H1 (cell line): ENCODE data around the gene SIGLEC6. TPM values are rescaled to one million over a fixed set of nuclear protein-coding genes. Genes with fewer than 3 reads are reported as not detected.

Source experiments
- CHD2 ChIP-seq: IDR thresholded peaks from 2 replicates; pipeline ENCODE4 v1.6.1; 2012; ENCODE audit warnings: low read length, improper control_type of control experiment
- EP300 ChIP-seq, 2 experiments: IDR thresholded peaks; 1 replicate in 1 of 2; 2 replicates in 1 of 2; pipeline ENCODE4 v1.6.1; 2011 to 2012; ENCODE audit warnings: low read depth in 2 of 2, low read length in 2 of 2, mild to moderate bottlenecking in 2 of 2, borderline replicate concordance in 1 of 2, inconsistent platforms in 1 of 2, moderate library complexity in 1 of 2
- NRF1 ChIP-seq: IDR thresholded peaks from 2 replicates; pipeline ENCODE4 v1.6.1; 2011; ENCODE audit warnings: mild to moderate bottlenecking, low read depth, low read length, improper control_type of control experiment
- PHF8 ChIP-seq: fragments of 200-600 bp; sonication (generic); conservative IDR thresholded peaks from 2 replicates; pipeline ENCODE4 v1.7.1; 2012; ENCODE audit warnings: low read depth, mild to moderate bottlenecking, inconsistent platforms, low read length, moderate library complexity
- RNF2 ChIP-seq: fragments of 200-900, 300-1000 bp; sonication (generic); IDR thresholded peaks from 2 replicates; pipeline ENCODE4 v1.7.1; 2016; ENCODE audit warnings: borderline replicate concordance, low read depth, mild to moderate bottlenecking, antibody characterized with exemption, low read length; ENCODE audit not compliant: poor library complexity, severe bottlenecking; ENCODE audit errors: missing control alignments
- SRF ChIP-seq: IDR thresholded peaks from 2 replicates; pipeline ENCODE4 v1.6.1; 2011; ENCODE audit warnings: mild to moderate bottlenecking, low read depth, low read length, moderate library complexity
- TEAD4 ChIP-seq: IDR thresholded peaks from 2 replicates; pipeline ENCODE4 v1.6.1; 2012; ENCODE audit warnings: low read depth, low read length, inconsistent platforms, mixed read lengths
- polyA plus RNA-seq, 7 experiments: library from polyadenylated mRNA; depleted of rRNA in 3 of 7; stranded (reverse) in 5 of 7; unstranded in 2 of 7; fragments of >200 nt in 5 of 7; fragments of 200-250 nt in 2 of 7; gene quantifications; 1 replicate in 5 of 7; 2 replicates in 1 of 7; 4 replicates in 1 of 7; pipeline versions ENCODE4 v1.2.1 to v1.2.3, GENCODE V29; 2011 to 2013; ENCODE audit warnings: missing spikeins in 2 of 7, mixed read lengths in 2 of 7
- total RNA-seq: library from RNA; stranded (reverse); fragmentation: NEBNext Ultra II Directional; extraction: Animal tissue kit (Norgen Biotek cat#: 25700); gene quantifications from 2 replicates; pipeline ENCODE4 v1.2.1, GENCODE V29; 2021

SIGLEC6 gene
- total and polyA plus RNA-seq, 2 of the 8 experiments (the other 6 are each of a cell fraction or from before 2014, with no cell fraction given), result 0.05 TPM; not detected in 1

DNA sequence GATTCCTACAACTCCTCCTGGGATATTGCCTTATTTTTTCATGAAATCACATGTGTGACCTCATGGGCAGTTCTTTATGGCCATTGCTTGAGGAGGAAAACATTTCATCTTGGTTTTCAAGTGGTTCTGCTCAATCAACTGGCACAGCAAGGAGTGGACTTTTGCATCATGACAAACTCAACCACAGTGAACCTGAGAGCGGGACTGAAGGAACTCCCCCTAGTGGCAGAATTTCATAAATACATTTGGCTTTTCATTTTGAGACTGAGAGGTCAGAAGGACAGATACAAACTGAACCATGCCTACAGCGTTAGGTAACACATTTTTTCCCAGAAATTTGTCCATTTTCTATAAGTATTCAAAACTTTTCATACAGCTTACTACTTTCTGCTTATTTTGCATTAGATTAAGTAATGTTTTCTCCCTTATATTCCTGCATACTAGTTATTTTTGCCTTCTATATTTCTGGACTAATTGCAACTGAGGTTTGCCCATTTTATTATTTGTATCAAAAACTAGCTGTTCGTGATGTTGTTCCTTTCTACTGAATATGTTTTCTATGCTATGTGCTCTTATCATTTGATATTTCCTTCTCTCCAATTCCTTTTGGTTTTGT, 16.5 kb downstream of the SIGLEC6 start (continued):
- TF ChIP-seq RNF2 (no peak), EP300 (IDR thresholded peaks at IDR 0.05; ENCODE audit: borderline replicate concordance in 1 of 2, low read depth in 2 of 2, low read length in 2 of 2) (no peak), TEAD4 (no peak), CHD2 (no peak), NRF1 (no peak), PHF8 (no peak), SRF (no peak)
